Skeletal muscle tissue (tissue), 4 donors: Measurements from ENCODE around the gene SDHA. TPM values are rescaled to one million over a fixed set of nuclear protein-coding genes. Genes with fewer than 3 reads are reported as not detected.
"Not testable (repeated sequence)": the region's sequence is repeated elsewhere in the genome, so short reads cannot be mapped to it uniquely, and the experiment has no call there.

Experiments
- H3K27ac ChIP-seq: one replicate; pipeline ENCODE4 v1.7.0; 2013; ENCODE audit warnings: mild to moderate bottlenecking, low read depth, low read length, inconsistent platforms
- H3K27me3 ChIP-seq, 3 donors: one replicate each; pipeline ENCODE4 v1.7.0; 2013; ENCODE audit warnings: low read length in 3 of 3; ENCODE audit not compliant: control insufficient read depth in 3 of 3, insufficient read depth in 3 of 3
- H3K36me3 ChIP-seq, 3 donors: one replicate each; pipeline ENCODE4 v1.7.0; 2013; ENCODE audit warnings: low read length in 3 of 3; ENCODE audit not compliant: control insufficient read depth in 3 of 3, insufficient read depth in 3 of 3
- H3K4me1 ChIP-seq, 3 donors: one replicate each; pipeline ENCODE4 v1.7.0; 2013; ENCODE audit warnings: low read length in 3 of 3, mild to moderate bottlenecking in 3 of 3; ENCODE audit not compliant: control insufficient read depth in 3 of 3, insufficient read depth in 3 of 3
- H3K4me3 ChIP-seq, 3 donors: one replicate each; pipeline ENCODE4 v1.7.0; 2013; ENCODE audit warnings: low read length in 3 of 3
- H3K9ac ChIP-seq, 3 donors: one replicate each; pipeline ENCODE4 v1.7.0; 2013; ENCODE audit warnings: low read length in 3 of 3, mild to moderate bottlenecking in 3 of 3, moderate library complexity in 2 of 3, low read depth in 1 of 3
- H3K9me3 ChIP-seq, 3 donors: one replicate each; pipeline ENCODE4 v1.7.0; 2013; ENCODE audit warnings: low read length in 3 of 3; ENCODE audit not compliant: control insufficient read depth in 3 of 3
- total RNA-seq: library from RNA; depleted of rRNA; stranded (reverse); fragments of >200 nt; gene quantifications from one replicate; pipeline ENCODE4 v1.2.3, GENCODE V29; 2014
- donor health status: Osteomylitis.

Gene SDHA
- total RNA-seq, 1 donor from 2014 or later: 98.6 TPM

DNA sequence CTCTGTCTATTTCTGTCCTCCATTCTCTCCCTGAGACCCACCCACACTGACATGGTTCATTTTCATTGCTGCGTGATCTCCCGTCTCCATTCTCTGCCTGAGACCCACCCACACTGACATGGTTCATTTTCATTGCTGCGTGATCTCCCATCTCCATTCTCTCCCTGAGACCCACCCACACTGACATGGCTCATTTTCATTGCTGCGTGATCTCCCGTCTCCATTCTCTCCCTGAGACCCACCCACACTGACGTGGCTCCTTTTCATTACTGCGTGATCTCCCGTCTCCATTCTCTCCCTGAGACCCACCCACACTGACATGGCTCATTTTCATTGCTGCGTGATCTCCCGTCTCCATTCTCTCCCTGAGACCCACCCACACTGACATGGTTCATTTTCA is 73.2 kb downstream of the SDHA start:
- not testable (repeated sequence) for H3K27me3 ChIP-seq, H3K36me3 ChIP-seq, H3K9me3 ChIP-seq, H3K4me1 ChIP-seq, H3K27ac ChIP-seq, H3K9ac ChIP-seq, H3K4me3 ChIP-seq

- not testable (repeated sequence) for H3K27ac ChIP-seq, H3K4me1 ChIP-seq, H3K4me3 ChIP-seq
These were observed 76.7 kb downstream of the SDHA start for GRCh38 chr5:294788-295187.

GRCh38 chr5:296207-296606 is 78.1 kb downstream of the SDHA start:
- not testable (repeated sequence) for H3K36me3 ChIP-seq, H3K4me1 ChIP-seq, H3K27me3 ChIP-seq, H3K27ac ChIP-seq, H3K9me3 ChIP-seq, H3K4me3 ChIP-seq, H3K9ac ChIP-seq

More at GRCh38 chr5:294788-295187, 76.7 kb downstream of the SDHA start:
- H3K36me3 ChIP-seq, H3K27me3 ChIP-seq, H3K9me3 ChIP-seq, H3K9ac ChIP-seq: not testable (repeated sequence)

- H3K27ac ChIP-seq, H3K36me3 ChIP-seq, H3K27me3 ChIP-seq, H3K4me1 ChIP-seq, H3K9me3 ChIP-seq, H3K9ac ChIP-seq, H3K4me3 ChIP-seq: not testable (repeated sequence)
These were observed 78.8 kb downstream of the SDHA start for GRCh38 chr5:296954-297353.

DNA sequence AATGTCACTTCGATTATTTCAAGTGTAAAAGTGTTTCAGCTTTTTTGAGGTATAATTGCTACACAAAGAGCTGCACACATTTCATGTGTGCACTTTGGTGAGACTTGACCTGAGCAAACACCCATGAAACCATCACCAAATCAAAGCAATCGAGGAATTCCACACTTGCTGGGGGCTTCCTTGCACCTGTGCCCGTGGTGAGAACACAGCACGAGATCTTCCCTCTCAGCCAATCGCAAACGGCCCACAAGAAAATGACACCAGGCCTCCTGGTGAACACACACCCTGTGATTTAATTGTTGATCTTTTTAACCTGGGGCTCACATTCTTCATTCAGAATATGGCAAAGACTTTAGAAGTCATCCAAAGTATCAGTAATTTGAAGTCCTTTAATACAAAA is 79.3 kb downstream of the SDHA start:
- not testable (repeated sequence) for H3K4me1 ChIP-seq, H3K9ac ChIP-seq, H3K27ac ChIP-seq, H3K9me3 ChIP-seq, H3K27me3 ChIP-seq, H3K36me3 ChIP-seq, H3K4me3 ChIP-seq

DNA sequence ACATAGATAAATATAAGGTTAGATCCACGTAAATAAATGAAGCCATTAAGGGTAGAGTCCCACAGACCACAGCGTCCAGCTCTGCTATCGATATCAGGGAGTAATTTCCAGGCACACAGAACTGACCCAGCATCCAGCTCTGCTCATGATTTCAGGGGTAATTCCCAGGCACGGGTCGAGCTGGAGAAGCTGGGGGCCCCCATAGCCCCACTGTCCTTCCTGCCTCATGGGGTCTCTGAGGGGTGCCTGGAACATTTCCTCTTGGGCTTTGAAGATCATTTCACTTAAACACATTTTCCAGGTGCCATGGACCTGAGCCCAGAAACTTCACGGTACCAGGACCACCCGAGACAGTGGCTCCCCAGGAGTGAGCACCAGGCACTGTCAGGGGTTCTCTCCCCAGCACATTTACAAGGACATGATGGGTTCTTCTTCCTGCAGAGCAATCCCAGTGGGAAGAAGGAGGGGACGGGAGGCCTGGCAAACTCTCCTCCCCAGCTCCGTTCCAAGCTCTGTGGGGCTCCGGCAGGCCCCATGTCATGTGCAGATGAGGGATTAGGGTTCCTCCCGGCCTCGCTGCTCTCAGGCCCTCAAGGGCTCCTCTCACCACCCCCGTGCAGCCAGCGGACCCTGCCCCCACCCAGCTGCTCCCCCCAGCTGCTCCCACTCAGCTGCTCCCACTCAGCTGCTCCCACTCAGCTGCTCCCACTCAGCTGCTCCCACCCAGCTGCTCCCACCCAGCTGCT is 80.0 kb downstream of the SDHA start:
- not testable (repeated sequence) for H3K4me1 ChIP-seq, H3K36me3 ChIP-seq, H3K9me3 ChIP-seq, H3K27me3 ChIP-seq, H3K4me3 ChIP-seq, H3K9ac ChIP-seq, H3K27ac ChIP-seq

DNA sequence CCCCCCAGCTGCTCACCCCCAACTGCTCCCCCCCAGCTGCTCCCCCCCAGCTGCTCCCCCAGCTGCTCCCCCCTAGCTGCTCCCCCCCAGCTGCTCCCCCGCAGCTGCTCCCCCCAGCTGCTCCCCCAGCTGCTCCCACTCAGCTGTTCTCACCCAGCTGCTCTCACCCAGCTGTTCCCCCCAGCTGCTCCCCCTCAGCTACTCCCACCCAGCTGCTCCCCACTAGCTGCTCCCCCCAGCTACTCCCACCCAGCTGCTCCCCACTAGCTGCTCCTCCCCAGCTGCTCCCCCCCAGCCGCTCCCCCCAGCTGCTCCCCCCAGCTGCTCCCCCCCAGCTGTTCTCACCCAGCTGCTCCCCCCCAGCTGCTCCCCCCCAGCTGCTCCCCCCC is 80.6 kb downstream of the SDHA start:
- Histone ChIP-seq H3K36me3 (no peaks in the 10 kb centered on the region), H3K27me3 (no peaks in the 10 kb centered on the region), H3K27ac (no peak overlapping the region), H3K4me3 (no peak overlapping the region), H3K4me1 (no peaks in the 10 kb centered on the region), H3K9me3 (no peaks in the 10 kb centered on the region), H3K9ac (no peak overlapping the region)

DNA sequence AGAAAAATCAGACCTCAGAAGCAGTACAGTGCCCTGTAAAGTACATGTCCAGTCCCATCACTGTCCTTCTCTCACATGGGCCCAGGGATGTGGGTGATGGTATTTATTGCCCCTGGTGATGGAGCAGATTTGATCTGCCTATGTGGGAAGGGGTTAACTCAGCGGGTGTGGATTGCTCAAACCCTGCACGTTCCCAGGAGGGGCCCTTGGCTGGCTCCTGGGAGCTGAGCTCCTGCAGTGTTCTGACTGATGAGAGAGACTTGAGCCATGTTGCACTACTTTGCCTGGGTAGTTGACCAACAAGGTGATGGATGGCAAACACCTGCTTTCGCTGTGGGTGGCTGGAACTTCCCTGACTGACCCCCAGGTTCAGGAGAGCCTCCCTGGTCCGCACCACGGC is 81.8 kb downstream of the SDHA start:
- H3K36me3 ChIP-seq, H3K27ac ChIP-seq, H3K9me3 ChIP-seq, H3K9ac ChIP-seq, H3K27me3 ChIP-seq, H3K4me3 ChIP-seq, H3K4me1 ChIP-seq: not testable (repeated sequence)

GRCh38 chr5:300691-301435 is 82.7 kb downstream of the SDHA start:
- not testable (repeated sequence) for H3K9me3 ChIP-seq, H3K4me3 ChIP-seq, H3K27me3 ChIP-seq, H3K4me1 ChIP-seq, H3K36me3 ChIP-seq, H3K9ac ChIP-seq, H3K27ac ChIP-seq

- not testable (repeated sequence) for H3K27me3 ChIP-seq, H3K4me3 ChIP-seq, H3K9ac ChIP-seq, H3K4me1 ChIP-seq, H3K27ac ChIP-seq, H3K9me3 ChIP-seq
- H3K36me3 ChIP-seq: peaks cover 10 to 17% (median 15%) of the 10 kb centered on the region in 3 donors
These were observed 84.3 kb downstream of the SDHA start for GRCh38 chr5:302416-302815.
